HepG2 (cell line): ENCODE measurements around the gene CPEB3. TPM values are rescaled to one million over a fixed set of nuclear protein-coding genes. Genes with fewer than 3 reads are reported as not detected.

ENCODE experiments used
- ATAC-seq: fragments of 200-7000 bp; cut with Tn5 transposase; 3 replicates; pipeline ENCODE4 v1.9.1; 2020; ENCODE audit warnings: mild to moderate bottlenecking, moderate library complexity
- BruUV-seq: library from RNA; stranded (reverse); fragments of 400-500 nt; replicated peaks from 2 replicates; lab custom pipeline; 2021; lab: Mats Ljungman, UMichigan
- CTCF ChIA-PET: fragments of 300-600 bp; formaldehyde crosslinking; extraction: SDS; loops from one replicate; lab custom pipeline; 2021; ENCODE audit warnings: low total read pairs, inconsistent platforms, low intra/inter-chr PET ratio; lab: Yijun Ruan, JAX
- POLR2A ChIA-PET: fragments of 350-600 bp; sonication (Branson Sonifier 250); formaldehyde crosslinking; loops from one replicate; lab custom pipeline; 2020; ENCODE audit warnings: antibody characterized with exemption, inconsistent platforms; lab: Yijun Ruan, JAX
- DNase-seq: peaks from one replicate; pipeline ENCODE4 v3.0.0-alpha.2; 2015; ENCODE audit warnings: low spot score
- FAIRE-seq: peaks from 3 replicates; lab custom pipeline; 2011; peaks lifted over from hg19 to GRCh38; lab: Jason Lieb, UNC
- H2AFZ ChIP-seq: one replicate; pipeline ENCODE4 v1.6.1; 2011; ENCODE audit warnings: low read length, inconsistent platforms
- H3K27ac ChIP-seq: fragments of 300-600 bp; 3 replicates; pipeline ENCODE4 v1.8.0; 2011; ENCODE audit warnings: mixed run types, mild to moderate bottlenecking, mixed read lengths, low read length, inconsistent platforms; ENCODE audit not compliant: insufficient read depth; ENCODE audit errors: extremely low read length
- H3K27me3 ChIP-seq, 2 experiments: fragments of 200-600 bp in 1 of 2; 2 replicates in 1 of 2; 3 replicates in 1 of 2; pipeline versions ENCODE4 v1.6.0 to v1.8.0; 2011; ENCODE audit warnings: low read length in 2 of 2, mild to moderate bottlenecking in 2 of 2, moderate library complexity in 2 of 2, inconsistent platforms in 1 of 2; ENCODE audit not compliant: insufficient read depth in 2 of 2, control insufficient read depth in 1 of 2
- H3K36me3 ChIP-seq, 2 experiments: fragments of 200-600 bp in 1 of 2; replicated peaks in 1 of 2; 2 replicates in 1 of 2; 3 replicates in 1 of 2; pipeline versions ENCODE4 v1.5.1 to v1.8.0; 2011; ENCODE audit warnings: low read length in 2 of 2, inconsistent platforms in 1 of 2; ENCODE audit not compliant: insufficient read depth in 2 of 2, control insufficient read depth in 1 of 2
- H3K4me1 ChIP-seq: 2 replicates; pipeline ENCODE4 v1.5.1; 2012; ENCODE audit warnings: low read length, inconsistent platforms; ENCODE audit not compliant: insufficient read depth
- H3K4me2 ChIP-seq: 2 replicates; pipeline ENCODE4 v1.6.0; 2011; ENCODE audit warnings: low read depth, low read length, inconsistent platforms
- H3K4me3 ChIP-seq, 3 experiments: fragments of 200-600 bp in 1 of 3; sonication (generic), shearing (Covaris generic) in 1 of 3; replicated peaks in 1 of 3; 2 replicates each; pipeline ENCODE4 v1.5.1; 2011 to 2016; ENCODE audit warnings: low read length in 3 of 3, inconsistent platforms in 2 of 3, low read depth in 2 of 3, mild to moderate bottlenecking in 2 of 3, control low read depth in 1 of 3, mixed read lengths in 1 of 3; ENCODE audit not compliant: insufficient read depth in 1 of 3
- H3K79me2 ChIP-seq: one replicate; pipeline ENCODE4 v1.6.1; 2011; ENCODE audit warnings: low read length, inconsistent platforms; ENCODE audit not compliant: insufficient read depth
- H3K9ac ChIP-seq: 2 replicates; pipeline ENCODE4 v1.6.0; 2011; ENCODE audit warnings: mild to moderate bottlenecking, low read depth, low read length, inconsistent platforms; ENCODE audit not compliant: insufficient read depth
- H3K9me3 ChIP-seq: 2 replicates; pipeline ENCODE4 v1.5.1; 2012; ENCODE audit warnings: mild to moderate bottlenecking, low read length
- H4K20me1 ChIP-seq: 2 replicates; pipeline ENCODE4 v1.6.0; 2011; ENCODE audit warnings: inconsistent platforms, mild to moderate bottlenecking, low read length, moderate library complexity; ENCODE audit not compliant: insufficient read depth
- ARID4A ChIP-seq: sonication (generic); formaldehyde crosslinking; IDR thresholded peaks from 2 replicates; pipeline ENCODE4 v1.5.0; 2020; ENCODE audit warnings: mild to moderate bottlenecking, missing genetic modification reagents, borderline replicate concordance
- CSRNP1 ChIP-seq: sonication (generic); formaldehyde crosslinking; IDR thresholded peaks from 2 replicates; pipeline ENCODE4 v1.8.1; 2023; ENCODE audit warnings: mild to moderate bottlenecking, missing genetic modification reagents
- EZH2 ChIP-seq: conservative IDR thresholded peaks from 2 replicates; pipeline ENCODE4 v1.6.1; 2012; ENCODE audit warnings: mild to moderate bottlenecking, low read depth, low read length, moderate library complexity
- HHEX ChIP-seq: IDR thresholded peaks from 2 replicates; pipeline ENCODE4 v1.6.1; 2016; ENCODE audit warnings: control low read depth
- MAZ ChIP-seq, 2 experiments: sonication (generic) in 1 of 2; formaldehyde crosslinking in 1 of 2; IDR thresholded peaks; 2 replicates each; pipeline versions ENCODE4 v1.5.0 to v1.6.1; 2012 to 2020; ENCODE audit warnings: low read depth in 2 of 2, mild to moderate bottlenecking in 2 of 2, borderline replicate concordance in 1 of 2, improper control_type of control experiment in 1 of 2, low read length in 1 of 2, missing genetic modification reagents in 1 of 2, moderate library complexity in 1 of 2
- TRAFD1 ChIP-seq: sonication (generic); formaldehyde crosslinking; IDR thresholded peaks from 2 replicates; pipeline ENCODE4 v1.5.1; 2020; ENCODE audit warnings: missing genetic modification reagents, mild to moderate bottlenecking, borderline replicate concordance
- YEATS4 ChIP-seq: sonication (generic); formaldehyde crosslinking; IDR thresholded peaks from 2 replicates; pipeline ENCODE4 v1.4.0; 2020; ENCODE audit warnings: missing genetic modification reagents, borderline replicate concordance
- ZNF367 ChIP-seq: sonication (generic); formaldehyde crosslinking; IDR thresholded peaks from 2 replicates; pipeline ENCODE4 v1.4.0; 2020; ENCODE audit warnings: missing genetic modification reagents, borderline replicate concordance
- ZNF513 ChIP-seq: sonication (generic); formaldehyde crosslinking; conservative IDR thresholded peaks from 2 replicates; pipeline ENCODE4 v1.5.0; 2020; ENCODE audit warnings: missing genetic modification reagents
- ZNF570 ChIP-seq: sonication (generic); formaldehyde crosslinking; IDR thresholded peaks from 2 replicates; pipeline ENCODE4 v1.4.0; 2020; ENCODE audit warnings: mild to moderate bottlenecking, missing genetic modification reagents, borderline replicate concordance
- in situ Hi-C: cut with HindIII; loops from 2 replicates; pipeline ENCODE4 v1.10.0; 2017; ENCODE audit warnings: low pct_unique_long_range_greater_than_20kb; ENCODE audit not compliant: extremely low pct_ligation_motif_present
- intact Hi-C: fragments of 100-400 bp; cut with micrococcal nuclease; formaldehyde crosslinking; loops from one replicate; pipeline ENCODE4 v1.10.0; 2022; ENCODE audit not compliant: unreplicated experiment
- polyA plus RNA-seq, 8 experiments: library from polyadenylated mRNA; depleted of rRNA in 3 of 8; stranded (reverse) in 7 of 8; unstranded in 1 of 8; fragments of >200 nt; fragmentation: Illumina TruSeq in 4 of 8; extraction: Trizol in 4 of 8; gene quantifications; 2 replicates each; pipeline versions ENCODE4 v1.2.1 to v1.2.3, GENCODE V29; 2011 to 2016; ENCODE audit warnings: low read depth in 4 of 8, missing spikeins in 1 of 8, mixed read lengths in 1 of 8; ENCODE audit not compliant: insufficient read depth in 1 of 8
- total RNA-seq, 5 experiments: library from RNA; depleted of rRNA; stranded (reverse); fragments of >200 nt; fragmentation: Illumina TruSeq; extraction: Trizol; gene quantifications; 2 replicates each; pipeline ENCODE4 v1.2.3, GENCODE V29; 2016; ENCODE audit warnings: low read depth in 1 of 5

The CPEB3 gene
- total and polyA plus RNA-seq, 2 of the 13 experiments (the other 11 are each of a cell fraction or from before 2014, with no cell fraction given): 0.66 to 0.70 TPM

- Histone ChIP-seq H3K36me3 (peaks cover 3% of the 10 kb centered on the region in 2 experiments; a peak in 1 of 5 replicates), H3K27me3 (no peaks in the 10 kb centered on the region), H3K9me3 (no peaks in the 10 kb centered on the region), H3K9ac (no peak overlapping the region), H2AFZ (no peak overlapping the region), H3K79me2 (no peaks in the 10 kb centered on the region), H4K20me1 (no peaks in the 10 kb centered on the region), H3K4me2 (no peak overlapping the region), H3K27ac (no peak overlapping the region), H3K4me1 (no peaks in the 10 kb centered on the region), H3K4me3 (no peak overlapping the region)
- intact Hi-C loops (no loop called here), in situ Hi-C loops (no loop called here)
- DNase-seq (no peak), FAIRE-seq (no peak), ATAC-seq (no peak)
- no TSS peak for BruUV-seq
- TF ChIP-seq YEATS4 (CRISPR knock-in tag) (no peak), CSRNP1 (CRISPR knock-in tag) (no peak), ZNF513 (CRISPR knock-in tag) (no peak), ZNF570 (no peak), EZH2 (no peak), TRAFD1 (CRISPR knock-in tag) (no peak), ZNF367 (CRISPR knock-in tag) (no peak), HHEX (CRISPR knock-in tag) (no peak), ARID4A (no peak), MAZ (IDR thresholded peaks at IDR 0.05; ENCODE audit: borderline replicate concordance, low read depth, low read length) (no peak), MAZ (CRISPR knock-in tag; IDR thresholded peaks at IDR 0.05; ENCODE audit: low read depth) (no peak)
- POLR2A ChIA-PET: no interaction called here
- CTCF ChIA-PET: no interaction called here
These were observed 214.2 kb downstream of the CPEB3 start for GRCh38 chr10:92076722-92077121.
